Activated CD4-positive, alpha-beta T cell treated with anti-CD3 and anti-CD28 coated beads, Interleukin-2, Interleukin-6, amounts not matched to agents 100 ng/mL and 50 ng/mL, durations not matched to agents 16 hours and 8 hours (primary cell): ENCODE measurements around the gene MUSTN1.

Experiments
- DNase-seq: peaks from one replicate; pipeline ENCODE4 v3.0.0-alpha.2; 2020

MUSTN1 gene

GRCh38 chr3:52783211-52783555, 51.6 kb downstream of the MUSTN1 start:
- DNase-seq = no peak
